ENCODE results near the gene SORCS2.

Gene SORCS2

DNA sequence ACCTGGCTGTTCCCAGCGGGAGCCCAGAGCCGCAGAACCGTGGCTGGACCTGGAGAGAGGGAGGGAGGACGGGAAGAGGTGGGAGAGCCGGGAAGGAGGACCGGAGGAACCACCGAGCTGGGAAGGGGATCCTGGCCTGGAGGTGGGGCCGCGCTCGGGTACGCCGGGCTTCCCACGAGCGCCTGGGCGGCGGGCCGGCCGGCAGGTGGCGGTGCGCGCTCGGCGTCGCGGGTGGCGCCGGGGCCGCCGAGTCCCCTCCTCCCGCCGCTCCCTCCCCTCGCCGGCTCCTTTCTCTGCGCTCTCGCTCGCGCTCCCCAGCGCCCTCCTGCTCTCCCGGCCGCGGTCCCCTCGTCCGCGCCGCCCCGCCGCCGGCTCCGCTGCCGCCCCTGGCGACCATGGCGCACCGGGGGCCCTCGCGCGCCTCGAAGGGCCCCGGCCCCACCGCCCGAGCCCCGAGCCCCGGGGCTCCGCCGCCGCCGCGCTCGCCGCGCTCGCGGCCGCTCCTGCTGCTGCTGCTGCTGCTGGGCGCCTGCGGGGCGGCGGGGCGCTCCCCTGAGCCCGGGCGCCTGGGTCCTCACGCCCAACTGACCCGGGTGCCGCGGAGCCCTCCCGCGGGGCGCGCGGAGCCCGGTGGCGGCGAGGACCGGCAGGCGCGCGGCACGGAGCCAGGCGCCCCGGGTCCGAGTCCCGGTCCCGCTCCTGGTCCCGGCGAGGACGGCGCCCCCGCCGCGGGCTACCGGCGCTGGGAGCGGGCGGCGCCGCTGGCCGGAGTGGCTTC, at the start of gene SORCS2:
Gene SORCS2 (plus strand): TSS at position 287 of the 778 bp plus-strand sequence.
- DNase-seq (ENCODE audit: low spot score): peak; percentile 86
- in situ Hi-C loops (cut with MboI; ENCODE audit: low pct_unique_long_range_greater_than_20kb, low sequenced_read_pairs, unreplicated experiment): loop anchor here (10.0 kb wide), 1 partner anchor 142 kb away; no protein-coding TSS in a partner anchor
- peak; percentile 72 for TF ChIP-seq CTCF (IDR thresholded peaks at IDR 0.05; ENCODE audit: extremely low read depth, insufficient read depth, missing control alignments)

DNA sequence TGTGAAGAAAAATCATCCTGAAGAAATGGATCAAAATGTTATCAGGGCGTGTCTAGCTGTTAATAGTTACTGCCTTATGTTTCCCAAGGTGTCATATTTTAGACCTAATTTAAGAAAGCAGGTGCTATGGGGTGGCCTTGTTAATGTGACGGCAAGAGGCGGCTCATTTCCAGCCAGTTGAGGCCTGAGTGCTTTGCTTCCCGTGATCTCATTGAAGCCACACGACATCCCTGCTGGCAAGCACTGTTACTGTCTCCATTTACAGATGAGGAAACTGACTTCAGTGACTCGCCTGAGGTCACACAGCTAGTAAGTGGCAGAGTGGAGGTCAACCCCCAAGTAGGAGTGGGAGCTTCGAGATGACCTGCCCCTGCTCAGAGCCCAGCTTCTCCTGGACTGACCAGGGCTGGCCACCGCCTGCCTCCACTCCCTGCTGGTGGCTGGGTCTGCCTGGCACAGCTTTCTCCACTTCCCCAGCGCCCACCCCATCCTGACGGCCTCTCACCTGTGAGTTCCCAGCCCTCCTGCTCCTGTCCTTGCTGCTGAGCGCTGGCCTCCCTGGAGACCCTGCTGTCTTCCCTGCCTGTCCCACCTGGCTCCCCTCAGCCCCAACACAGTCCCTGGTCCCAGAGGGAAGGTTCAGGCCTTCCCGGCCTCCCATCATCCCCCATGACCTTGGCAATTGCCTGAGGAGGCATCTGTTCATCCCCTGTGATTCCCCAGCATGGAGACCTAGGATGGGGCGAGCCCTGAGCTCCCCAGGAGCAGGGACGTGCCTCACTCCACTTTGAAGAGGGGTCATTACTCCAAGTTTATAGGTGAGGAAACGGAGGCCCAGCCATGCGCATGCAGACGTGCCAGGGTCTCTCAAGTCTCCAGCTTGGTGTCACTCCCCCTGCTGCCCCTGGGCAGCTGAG, 47.7 kb upstream of the SORCS2 start:
- DNase-seq (ENCODE audit: low spot score): no peak
- in situ Hi-C loops (cut with MboI; ENCODE audit: low pct_unique_long_range_greater_than_20kb, low sequenced_read_pairs, unreplicated experiment): no loop called here
- no peak for TF ChIP-seq CTCF (IDR thresholded peaks at IDR 0.05; ENCODE audit: extremely low read depth, insufficient read depth, missing control alignments)

DNA sequence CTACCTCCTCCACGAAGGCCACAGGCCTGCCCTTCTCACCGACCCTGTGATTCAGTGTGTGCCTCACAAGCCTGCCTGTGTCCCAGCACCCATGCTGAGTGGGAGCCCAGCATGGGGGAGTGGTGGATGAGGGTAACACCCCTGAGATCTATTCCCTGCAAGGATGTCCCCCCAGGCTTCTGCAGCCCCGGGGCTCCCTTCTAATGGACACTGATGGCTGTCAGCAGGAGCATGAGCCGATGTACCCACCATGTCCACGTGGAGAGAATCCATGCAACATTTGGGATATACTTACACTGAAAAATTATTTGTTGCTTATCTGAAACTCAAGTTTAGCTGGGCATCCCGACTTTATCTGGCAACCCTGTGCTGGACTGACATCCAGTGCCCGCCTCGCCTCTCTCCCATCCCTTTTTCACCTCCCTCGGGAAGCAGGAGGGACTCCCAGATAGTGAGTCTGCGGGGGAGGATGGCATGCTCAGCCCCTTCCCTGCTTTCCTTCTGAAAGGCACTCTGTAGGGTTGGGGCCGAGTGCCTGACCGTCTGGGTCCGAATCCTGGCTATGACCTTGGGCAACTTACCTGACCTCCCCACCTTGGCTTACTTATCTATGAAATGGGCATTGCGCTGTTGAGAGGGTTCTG, 46.9 kb upstream of the SORCS2 start:
- no peak for DNase-seq (ENCODE audit: low spot score)
- no peak for TF ChIP-seq CTCF (IDR thresholded peaks at IDR 0.05; ENCODE audit: extremely low read depth, insufficient read depth, missing control alignments)
- in situ Hi-C loops (cut with MboI; ENCODE audit: low pct_unique_long_range_greater_than_20kb, low sequenced_read_pairs, unreplicated experiment): no loop called here

DNA sequence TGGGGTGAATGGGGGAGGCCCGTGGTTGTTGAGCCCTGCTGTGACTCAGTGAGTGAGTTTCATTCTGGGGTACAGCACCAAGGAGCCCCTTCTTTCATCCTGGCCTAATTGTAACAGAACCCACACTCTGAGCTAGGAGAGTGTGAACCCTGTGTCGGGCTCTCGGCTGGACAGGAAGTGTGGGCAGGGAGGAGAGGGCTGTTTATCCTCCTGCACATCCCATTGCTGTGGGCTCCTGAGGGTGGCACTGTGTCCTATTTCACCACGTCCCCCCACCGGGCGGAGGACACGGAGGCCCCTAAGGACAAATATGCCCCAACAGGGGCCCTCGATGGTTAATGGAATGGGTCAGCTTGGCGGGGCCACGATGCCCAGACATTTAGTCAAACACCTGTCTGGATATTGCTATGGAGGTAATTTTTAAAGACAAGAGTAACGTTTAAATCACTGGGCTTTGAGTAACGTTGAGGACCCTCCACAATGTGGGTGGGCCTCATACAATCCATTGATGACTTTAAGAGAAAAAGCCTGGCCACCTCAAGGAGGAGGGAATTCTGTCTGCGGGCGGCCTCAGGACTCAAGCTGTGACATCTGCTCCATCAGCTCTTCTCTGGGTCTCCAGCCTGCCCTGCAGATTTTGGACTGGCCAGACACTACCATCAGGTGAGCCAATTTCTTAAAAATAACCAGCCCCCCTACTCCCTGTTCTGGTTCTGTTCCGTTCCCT, 46.1 kb upstream of the SORCS2 start:
- no peak for DNase-seq (ENCODE audit: low spot score)
- no peak for TF ChIP-seq CTCF (IDR thresholded peaks at IDR 0.05; ENCODE audit: extremely low read depth, insufficient read depth, missing control alignments)
- in situ Hi-C loops (cut with MboI; ENCODE audit: low pct_unique_long_range_greater_than_20kb, low sequenced_read_pairs, unreplicated experiment): no loop called here

DNA sequence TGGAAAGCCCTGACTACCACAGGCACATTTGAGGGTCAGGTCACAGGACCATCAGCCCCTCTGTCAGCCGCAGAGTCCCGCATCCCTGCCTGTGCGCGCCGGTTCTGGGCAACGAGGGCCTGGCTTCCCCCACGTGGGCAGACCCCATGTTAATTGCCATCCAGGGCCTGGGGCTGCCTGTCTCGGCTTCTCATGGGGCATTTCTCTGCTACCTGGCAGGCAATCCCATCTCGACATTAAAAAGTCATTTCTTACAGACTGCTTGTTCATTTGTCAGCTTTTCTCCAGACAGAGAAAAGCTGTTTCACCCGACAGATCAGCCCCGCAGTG, 45.6 kb upstream of the SORCS2 start:
- DNase-seq (ENCODE audit: low spot score): no peak
- in situ Hi-C loops (cut with MboI; ENCODE audit: low pct_unique_long_range_greater_than_20kb, low sequenced_read_pairs, unreplicated experiment): no loop called here
- TF ChIP-seq CTCF (IDR thresholded peaks at IDR 0.05; ENCODE audit: extremely low read depth, insufficient read depth, missing control alignments): no peak

DNA sequence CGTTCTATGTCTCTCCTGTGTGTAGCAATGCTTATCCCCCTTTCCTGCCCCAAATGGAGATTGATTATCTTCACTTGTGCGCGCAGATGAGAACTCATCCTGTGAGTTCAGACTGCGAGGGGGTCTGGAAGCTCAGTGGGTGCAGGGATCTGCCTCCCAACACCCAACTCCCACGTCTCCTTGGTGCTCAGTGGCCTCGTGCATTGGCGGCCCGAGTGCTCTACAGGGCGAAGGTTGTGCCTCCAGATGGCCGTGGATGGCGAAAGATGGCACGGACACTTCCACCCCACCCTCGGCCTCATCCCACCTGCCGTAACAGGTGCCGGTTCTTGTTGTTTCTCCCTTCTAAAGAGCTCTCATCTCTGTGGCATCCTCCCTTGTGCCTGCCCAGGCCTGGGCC, 45.1 kb upstream of the SORCS2 start:
- TF ChIP-seq CTCF (IDR thresholded peaks at IDR 0.05; ENCODE audit: extremely low read depth, insufficient read depth, missing control alignments): no peak
- in situ Hi-C loops (cut with MboI; ENCODE audit: low pct_unique_long_range_greater_than_20kb, low sequenced_read_pairs, unreplicated experiment): no loop called here
- DNase-seq (ENCODE audit: low spot score): no peak
